K562 (cell line): ENCODE data around the gene JUNB. TPM values are rescaled to one million over a fixed set of nuclear protein-coding genes. Genes with fewer than 3 reads are reported as not detected.

ENCODE experiments used
- ATAC-seq: fragments of 200-7000 bp; cut with Tn5 transposase; 3 replicates; pipeline ENCODE4 v1.9.1; 2020; ENCODE audit warnings: moderate library complexity
- BruUV-seq: library from RNA; stranded (reverse); fragments of 400-500 nt; replicated peaks from 2 replicates; lab custom pipeline; 2021; lab: Mats Ljungman, UMichigan
- CTCF ChIA-PET: fragments of 300-600 bp; formaldehyde crosslinking; extraction: SDS; loops from one replicate; lab custom pipeline; 2021; ENCODE audit warnings: low intra/inter-chr PET ratio; lab: Yijun Ruan, JAX
- POLR2A ChIA-PET: fragments of 300-600, 350-650 bp; sonication (Branson Sonifier 250); formaldehyde crosslinking; extraction: SDS; loops from one replicate; lab custom pipeline; 2021; ENCODE audit warnings: antibody characterized with exemption, inconsistent platforms; lab: Yijun Ruan, JAX
- DNase-seq, 4 experiments: peaks; one replicate each; pipeline versions ENCODE4 v3.0.0 to v3.0.0-alpha.2; 2011 to 2018; ENCODE audit warnings: low spot score in 3 of 4, mixed read lengths in 3 of 4; ENCODE audit errors: extremely low read depth in 1 of 4
- FAIRE-seq: peaks from 2 replicates; lab custom pipeline; 2011; peaks lifted over from hg19 to GRCh38; lab: Jason Lieb, UNC
- H2AFZ ChIP-seq: 2 replicates; pipeline ENCODE4 v1.6.0; 2011; ENCODE audit warnings: low read depth, low read length, control low read depth, inconsistent platforms
- H3K27ac ChIP-seq: fragments of 200-600 bp; 3 replicates; pipeline ENCODE4 v1.8.0; 2011; ENCODE audit warnings: low read depth, mild to moderate bottlenecking, control low read depth, inconsistent platforms, low read length, moderate library complexity, mixed read lengths; ENCODE audit errors: extremely low read depth
- H3K27me3 ChIP-seq, 2 experiments: fragments of 300-600 bp in 1 of 2; 2 replicates in 1 of 2; 3 replicates in 1 of 2; pipeline versions ENCODE4 v1.6.0 to v1.8.0; 2011; ENCODE audit warnings: inconsistent platforms in 2 of 2, low read length in 2 of 2, mild to moderate bottlenecking in 1 of 2, mixed read lengths in 1 of 2, moderate library complexity in 1 of 2; ENCODE audit not compliant: control insufficient read depth in 2 of 2, insufficient read depth in 2 of 2
- H3K36me3 ChIP-seq: fragments of 300-600 bp; 3 replicates; pipeline ENCODE4 v1.8.0; 2011; ENCODE audit warnings: mild to moderate bottlenecking, low read length, inconsistent platforms; ENCODE audit not compliant: control insufficient read depth, insufficient read depth
- H3K4me1 ChIP-seq, 2 experiments: fragments of 200-600 bp in 1 of 2; replicated peaks in 1 of 2; 2 replicates in 1 of 2; 3 replicates in 1 of 2; pipeline versions ENCODE4 v1.5.1 to v1.8.0; 2011; ENCODE audit warnings: inconsistent platforms in 2 of 2, low read length in 2 of 2, mild to moderate bottlenecking in 1 of 2, mixed read lengths in 1 of 2, moderate library complexity in 1 of 2; ENCODE audit not compliant: control insufficient read depth in 2 of 2, insufficient read depth in 2 of 2
- H3K4me2 ChIP-seq: 2 replicates; pipeline ENCODE4 v1.6.1; 2011; ENCODE audit warnings: low read length, control low read depth, inconsistent platforms, mixed read lengths; ENCODE audit not compliant: insufficient read depth
- H3K4me3 ChIP-seq: fragments of 200-600 bp; sonication (generic), shearing (Covaris generic); 2 replicates; pipeline ENCODE4 v1.5.1; 2016; ENCODE audit warnings: control low read depth, inconsistent platforms
- H3K79me2 ChIP-seq: fragments of 200-600 bp; 3 replicates; pipeline ENCODE4 v1.8.0; 2011; ENCODE audit warnings: low read length, inconsistent platforms; ENCODE audit not compliant: control insufficient read depth, insufficient read depth
- H3K9ac ChIP-seq, 2 experiments: 2 replicates each; pipeline versions ENCODE4 v1.6.0 to v1.6.1; 2011; ENCODE audit warnings: low read depth in 2 of 2, low read length in 2 of 2, control low read depth in 1 of 2, inconsistent platforms in 1 of 2, mild to moderate bottlenecking in 1 of 2, mixed read lengths in 1 of 2; ENCODE audit not compliant: insufficient read depth in 1 of 2
- H3K9me1 ChIP-seq: one replicate; pipeline ENCODE4 v1.6.0; 2011; ENCODE audit warnings: inconsistent platforms, mild to moderate bottlenecking, low read length, moderate library complexity; ENCODE audit not compliant: control insufficient read depth, insufficient read depth
- H3K9me3 ChIP-seq: replicated peaks from 2 replicates; pipeline ENCODE4 v1.5.1; 2011; ENCODE audit warnings: low read depth, low read length, inconsistent platforms; ENCODE audit not compliant: control insufficient read depth, insufficient read depth
- H4K20me1 ChIP-seq: replicated peaks from 2 replicates; pipeline ENCODE4 v1.6.1; 2011; ENCODE audit warnings: low read length, inconsistent platforms, mixed read lengths; ENCODE audit not compliant: control insufficient read depth, insufficient read depth
- MGA ChIP-seq: fragments of 450-650 bp; IDR thresholded peaks from 2 replicates; pipeline ENCODE4 v1.6.1; 2016; ENCODE audit warnings: mild to moderate bottlenecking, moderate library complexity
- NFYB ChIP-seq: IDR thresholded peaks from 2 replicates; pipeline ENCODE4 v1.6.1; 2011; ENCODE audit warnings: mild to moderate bottlenecking, moderate library complexity; ENCODE audit not compliant: insufficient read length; ENCODE audit errors: extremely low read depth
- TFE3 ChIP-seq: fragments of 450-650 bp; formaldehyde crosslinking; IDR thresholded peaks from 2 replicates; pipeline ENCODE4 v1.4.0; 2020; ENCODE audit warnings: mild to moderate bottlenecking, mixed read lengths
- ZBTB33 ChIP-seq: sonication (generic); formaldehyde crosslinking; IDR thresholded peaks from 2 replicates; pipeline ENCODE4 v1.8.1; 2023; ENCODE audit warnings: mild to moderate bottlenecking, missing genetic modification reagents
- WGBS: fragments of 100-300 bp; shearing (Covaris generic); methylation state at CpG from one replicate; pipeline ENCODE4 v1.1.6; 2016; ENCODE audit warnings: low coverage, mixed read lengths; ENCODE audit not compliant: insufficient coverage; ENCODE audit errors: missing lambda C conversion rate; 5-methylcytosine and 5-hydroxymethylcytosine counted together
- in situ Hi-C: fragments of 300-500 bp; cut with MboI; formaldehyde crosslinking; loops from 4 replicates; pipeline ENCODE4 v1.15.0; 2018; ENCODE audit warnings: inconsistent platforms, mixed read lengths
- intact Hi-C: fragments of 100-400 bp; cut with micrococcal nuclease; formaldehyde crosslinking; loops from 2 replicates; pipeline ENCODE4 v1.14.2; 2022
- polyA plus RNA-seq, 8 experiments: library from polyadenylated mRNA; depleted of rRNA in 4 of 8; stranded (reverse) in 5 of 8; unstranded in 3 of 8; fragments of >200 nt; fragmentation: Nextera tagmentation in 2 of 8; fragmentation: Illumina TruSeq in 1 of 8; extraction: Ambion mirVana in 2 of 8; extraction: Trizol in 1 of 8; gene quantifications; 2 replicates each; pipeline versions ENCODE4 v1.2.1 to v1.2.3, GENCODE V29; 2011 to 2014; ENCODE audit warnings: inconsistent platforms in 1 of 8, missing spikeins in 1 of 8
- total RNA-seq, 7 experiments: library from RNA; depleted of rRNA in 6 of 7; stranded (reverse); fragments of >200 nt in 6 of 7; fragmentation: Illumina TruSeq in 2 of 7; extraction: Trizol in 2 of 7; gene quantifications; 2 replicates each; pipeline versions ENCODE4 v1.2.1 to v1.2.3, GENCODE V29; 2011 to 2021; ENCODE audit warnings: low replicate concordance in 1 of 7

JUNB gene
- total and polyA plus RNA-seq, 9 of the 15 experiments (the other 6 are each of a cell fraction or from before 2014, with no cell fraction given), result 0.23 to 88.1 (median 13.1) TPM

- Histone ChIP-seq H4K20me1 (no peaks in the 10 kb centered on the region), H3K79me2 (no peaks in the 10 kb centered on the region), H3K27ac (no peak overlapping the region), H3K27me3 (no peaks in the 10 kb centered on the region), H3K4me2 (no peak overlapping the region), H3K9me1 (no peaks in the 10 kb centered on the region), H2AFZ (no peak overlapping the region), H3K9me3 (no peaks in the 10 kb centered on the region), H3K36me3 (peaks cover 6% of the 10 kb centered on the region; the same call in 1 of the 3 replicates), H3K4me3 (no peak overlapping the region), H3K4me1 (peaks cover 0 to 31% of the 10 kb centered on the region in 2 experiments; a peak in 2 of 5 replicates), H3K9ac (no peak overlapping the region)
- intact Hi-C loops, result no loop called here
- DNase-seq (no peak), ATAC-seq (no peak), FAIRE-seq (no peak)
- BruUV-seq, result no TSS peak
- ChIA-PET POLR2A (interaction anchor here (0.8 to 3.9 kb wide), 4 partner anchors 10 to 69 kb away, joined by 4 to 27 read pairs (median 4); partner anchors contain the start of gene JUNB), CTCF (no interaction called here)
- TF ChIP-seq ZBTB33 (CRISPR knock-in tag) (0 out of 2 replicates have a peak, but pooled peaks have one; percentile 14), NFYB (no peak), TFE3 (CRISPR knock-in tag) (no peak), MGA (no peak)
- 91% methylated on average over 14 of the region's 15 CpGs for WGBS
- in situ Hi-C loops, result loop anchor here (5.0 kb wide), 1 partner anchor 80 kb away; no protein-coding TSS in a partner anchor
Observed at GRCh38 chr19:12767666-12768065, 23.6 kb upstream of the JUNB start.
